GM19328 (cell line): ENCODE measurements around the gene PLEKHO2.

Experiments
- ATAC-seq: cut with Tn5 transposase; IDR thresholded peaks from one replicate; pipeline ENCODE4 v1.9.1; 2021; ENCODE audit warnings: mild to moderate bottlenecking, moderate library complexity; ENCODE audit not compliant: unreplicated experiment

PLEKHO2 gene

GRCh38 chr15:64855205-64855975, 13.7 kb downstream of the PLEKHO2 start:
- no peak for ATAC-seq

- ATAC-seq, result no peak
These were observed 14.9 kb downstream of the PLEKHO2 start for GRCh38 chr15:64856429-64857145.

GRCh38 chr15:64857421-64857820, 15.7 kb downstream of the PLEKHO2 start:
- no peak for ATAC-seq

- ATAC-seq, result no peak
These were observed 16.4 kb downstream of the PLEKHO2 start for GRCh38 chr15:64858021-64858575.

GRCh38 chr15:64859226-64859625, 17.5 kb downstream of the PLEKHO2 start:
- ATAC-seq, result no peak

- no peak for ATAC-seq
These were observed 19.6 kb downstream of the PLEKHO2 start for GRCh38 chr15:64861331-64861730.

- ATAC-seq, result no peak
These were observed 20.2 kb downstream of the PLEKHO2 start for GRCh38 chr15:64861960-64862359.

- no peak for ATAC-seq
These were observed 20.7 kb downstream of the PLEKHO2 start for GRCh38 chr15:64862408-64862807.

GRCh38 chr15:64864068-64864467, 22.4 kb downstream of the PLEKHO2 start:
- no peak for ATAC-seq

GRCh38 chr15:64865126-64865997, 23.6 kb downstream of the PLEKHO2 start:
- ATAC-seq, result no peak

- ATAC-seq, result no peak
These were observed 24.3 kb downstream of the PLEKHO2 start for GRCh38 chr15:64865998-64866520.

GRCh38 chr15:64869501-64869900, 27.8 kb downstream of the PLEKHO2 start:
- ATAC-seq, result no peak

- ATAC-seq, result no peak
These were observed 28.6 kb downstream of the PLEKHO2 start for GRCh38 chr15:64870353-64870752.

- no peak for ATAC-seq
These were observed 34.0 kb downstream of the PLEKHO2 start for GRCh38 chr15:64875641-64876223.

- no peak for ATAC-seq
These were observed 35.7 kb downstream of the PLEKHO2 start for GRCh38 chr15:64877435-64877834.

- no peak for ATAC-seq
These were observed 37.0 kb downstream of the PLEKHO2 start for GRCh38 chr15:64878705-64879104.

GRCh38 chr15:64883100-64883581, 41.4 kb downstream of the PLEKHO2 start:
- ATAC-seq, result no peak

- ATAC-seq, result no peak
These were observed 42.3 kb downstream of the PLEKHO2 start for GRCh38 chr15:64883997-64884511.

- ATAC-seq, result no peak
These were observed 43.0 kb downstream of the PLEKHO2 start for GRCh38 chr15:64884679-64885078.

GRCh38 chr15:64888336-64888735, 46.6 kb downstream of the PLEKHO2 start:
- no peak for ATAC-seq
